ENCODE measurements around the gene ITPRIP. TPM values are rescaled to one million over a fixed set of nuclear protein-coding genes. Genes with fewer than 3 reads are reported as not detected.

The ITPRIP gene
- total and polyA plus RNA-seq, 2 of the 8 experiments (the other 6 are each of a cell fraction or from before 2014, with no cell fraction given), result 15.3 to 16.9 TPM

DNA sequence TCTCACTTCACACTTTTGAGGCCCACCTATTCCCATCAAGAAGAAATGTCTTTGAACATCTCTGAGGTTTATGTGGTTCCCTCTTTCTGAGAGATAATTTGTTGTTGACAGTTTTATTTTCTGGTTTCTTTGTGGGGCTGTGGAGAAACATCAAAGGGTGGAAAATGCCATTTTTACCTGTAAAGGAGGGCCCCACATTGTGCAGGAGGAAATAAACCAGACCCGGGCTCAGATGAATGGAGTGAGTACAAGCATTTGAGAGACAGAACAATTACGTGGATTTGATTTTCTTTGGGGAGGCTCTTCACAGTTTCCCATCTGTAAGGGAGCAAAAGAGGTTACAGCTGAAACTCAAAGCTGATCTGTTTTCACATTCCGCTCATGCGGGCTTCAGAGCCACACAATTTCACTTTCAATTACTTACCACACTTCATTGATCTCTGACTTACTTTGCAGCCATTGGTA lies 29.8 kb downstream of the ITPRIP start:
- Histone ChIP-seq H4K8ac (ENCODE audit: extremely low read depth, insufficient read depth, low read length) (no peak overlapping the region), H3K4me1 (replicated peaks in 1 of 4; ENCODE audit: control insufficient read depth in 3 of 4, insufficient read depth in 4 of 4, low read length in 3 of 4) (peaks cover 0 to 7% (median 3%) of the 10 kb centered on the region in 4 experiments; a peak in 3 of 7 replicates), H3K23ac (ENCODE audit: insufficient read length) (no peak overlapping the region), H2BK20ac (ENCODE audit: low read length) (no peak overlapping the region), H2BK12ac (ENCODE audit: low read depth, low read length) (no peak overlapping the region), H3K9ac (replicated peaks in 1 of 4; ENCODE audit: extremely low read depth in 1 of 4, low read depth in 3 of 4, low read length in 3 of 4) (no peak overlapping the region), H3K79me1 (ENCODE audit: low read depth, low read length) (no peaks in the 10 kb centered on the region; the same call in 1 of the 2 replicates), H3K4ac (replicated peaks; ENCODE audit: insufficient read length, low read depth, low read length) (no peak overlapping the region), H3K23me2 (ENCODE audit: low read depth, low read length) (no peaks in the 10 kb centered on the region), H3K4me3 (ENCODE audit: extremely low read depth in 1 of 4, insufficient read depth in 2 of 4, low read depth in 3 of 4, low read length in 4 of 4) (no peak overlapping the region), H2BK15ac (ENCODE audit: low read length) (no peak overlapping the region), H3K36me3 (ENCODE audit: control insufficient read depth in 2 of 4, insufficient read depth in 4 of 4, low read length in 3 of 4) (peaks cover under 1 to 11% (median 7%) of the 10 kb centered on the region in 4 experiments; a peak in 7 of 8 replicates), H4K91ac (replicated peaks; ENCODE audit: insufficient read length, low read length) (no peak overlapping the region), H2BK5ac (ENCODE audit: low read depth, low read length) (no peak overlapping the region), H2BK120ac (replicated peaks; ENCODE audit: low read depth, low read length) (no peak overlapping the region), H3K14ac (ENCODE audit: insufficient read length) (no peak overlapping the region), H3K27me3 (replicated peaks in 1 of 4; ENCODE audit: control insufficient read depth in 3 of 4, extremely low read depth in 1 of 4, insufficient read depth in 3 of 4, low read length in 3 of 4) (no peaks in the 10 kb centered on the region), H2AK5ac (ENCODE audit: low read depth, low read length) (no peak overlapping the region), H4K5ac (ENCODE audit: insufficient read length, low read depth, low read length) (no peak overlapping the region), H2AFZ (ENCODE audit: low read length) (no peak overlapping the region), H4K20me1 (replicated peaks in 1 of 2; ENCODE audit: control insufficient read depth in 1 of 2, insufficient read depth in 2 of 2, low read length in 2 of 2) (peaks cover 0 to 16% of the 10 kb centered on the region in 2 experiments), H3K9me3 (ENCODE audit: insufficient read depth in 2 of 2, low read depth in 1 of 2, low read length in 1 of 2) (peaks cover 6 to 10% of the 10 kb centered on the region in 2 experiments), H3K4me2 (ENCODE audit: insufficient read depth in 1 of 2, low read depth in 2 of 2, low read length in 2 of 2) (no peak overlapping the region), H3K18ac (ENCODE audit: extremely low read depth, low read length) (no peak overlapping the region), H3K27ac (ENCODE audit: low read depth, low read length) (no peak overlapping the region), H3K56ac (replicated peaks; ENCODE audit: insufficient read length, low read depth, low read length) (no peak overlapping the region), H3K79me2 (ENCODE audit: control insufficient read depth in 1 of 2, insufficient read depth in 2 of 2, low read length in 2 of 2) (peaks cover 0 to 3% of the 10 kb centered on the region in 2 experiments; a peak in 1 of 4 replicates)
- TF ChIP-seq, protein P1, sequence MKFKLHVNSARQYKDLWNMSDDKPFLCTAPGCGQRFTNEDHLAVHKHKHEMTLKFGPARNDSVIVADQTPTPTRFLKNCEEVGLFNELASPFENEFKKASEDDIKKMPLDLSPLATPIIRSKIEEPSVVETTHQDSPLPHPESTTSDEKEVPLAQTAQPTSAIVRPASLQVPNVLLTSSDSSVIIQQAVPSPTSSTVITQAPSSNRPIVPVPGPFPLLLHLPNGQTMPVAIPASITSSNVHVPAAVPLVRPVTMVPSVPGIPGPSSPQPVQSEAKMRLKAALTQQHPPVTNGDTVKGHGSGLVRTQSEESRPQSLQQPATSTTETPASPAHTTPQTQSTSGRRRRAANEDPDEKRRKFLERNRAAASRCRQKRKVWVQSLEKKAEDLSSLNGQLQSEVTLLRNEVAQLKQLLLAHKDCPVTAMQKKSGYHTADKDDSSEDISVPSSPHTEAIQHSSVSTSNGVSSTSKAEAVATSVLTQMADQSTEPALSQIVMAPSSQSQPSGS (IDR thresholded peaks at IDR 0.05; ENCODE audit: low read length), result no peak
- TF ChIP-seq, protein P2, sequence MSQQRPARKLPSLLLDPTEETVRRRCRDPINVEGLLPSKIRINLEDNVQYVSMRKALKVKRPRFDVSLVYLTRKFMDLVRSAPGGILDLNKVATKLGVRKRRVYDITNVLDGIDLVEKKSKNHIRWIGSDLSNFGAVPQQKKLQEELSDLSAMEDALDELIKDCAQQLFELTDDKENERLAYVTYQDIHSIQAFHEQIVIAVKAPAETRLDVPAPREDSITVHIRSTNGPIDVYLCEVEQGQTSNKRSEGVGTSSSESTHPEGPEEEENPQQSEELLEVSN (IDR thresholded peaks at IDR 0.05), result no peak
- no peak for TF ChIP-seq GABPA (IDR thresholded peaks at IDR 0.05; ENCODE audit: borderline replicate concordance, insufficient read depth, low read length)
- no peak for TF ChIP-seq RBBP5 (IDR thresholded peaks at IDR 0.05; ENCODE audit: borderline replicate concordance, low read depth, low read length)
- TF ChIP-seq NANOG (IDR thresholded peaks at IDR 0.05; ENCODE audit: insufficient read depth, low read depth, low read length, poor library complexity, severe bottlenecking), result no peak
- WGBS, 2 experiments (ENCODE audit: extremely low coverage in 1 of 2, insufficient coverage in 1 of 2, insufficient read length in 1 of 2, insufficient replicate concordance in 2 of 2, low coverage in 1 of 2, low lambda C conversion rate in 2 of 2, missing lambda C conversion rate in 1 of 2), result 94% methylated on average over 4 of the region's 4 CpGs; no CpG with 5 or more reads in 1 of the 2 experiments
- FAIRE-seq (no peak), DNase-seq (ENCODE audit: low read depth in 1 of 2, low spot score in 2 of 2) (no peak)
- POLR2A ChIA-PET (ENCODE audit: partially characterized antibody), result interaction anchor here (3.2 kb wide), 1 partner anchor 8 kb away, joined by 23 read pairs; no protein-coding TSS in a partner anchor
- CTCF ChIA-PET (ENCODE audit: partially characterized antibody), result interaction anchor here (0.6 to 14.8 kb wide), 5 partner anchors 13 to 162 kb away, joined by 4 to 331 read pairs (median 61); partner anchors contain the start of gene CFAP58

Data from H1 (cell line).